HG02973 (cell line): Measurements from ENCODE around the gene RPTOR.
"Not testable (repeated sequence)": the region's sequence is repeated elsewhere in the genome, so short reads cannot be mapped to it uniquely, and the experiment has no call there.

Experiments used
- ATAC-seq: cut with Tn5 transposase; IDR thresholded peaks from one replicate; pipeline ENCODE4 v1.9.1; 2021; ENCODE audit warnings: moderate library complexity; ENCODE audit not compliant: unreplicated experiment

RPTOR gene

DNA sequence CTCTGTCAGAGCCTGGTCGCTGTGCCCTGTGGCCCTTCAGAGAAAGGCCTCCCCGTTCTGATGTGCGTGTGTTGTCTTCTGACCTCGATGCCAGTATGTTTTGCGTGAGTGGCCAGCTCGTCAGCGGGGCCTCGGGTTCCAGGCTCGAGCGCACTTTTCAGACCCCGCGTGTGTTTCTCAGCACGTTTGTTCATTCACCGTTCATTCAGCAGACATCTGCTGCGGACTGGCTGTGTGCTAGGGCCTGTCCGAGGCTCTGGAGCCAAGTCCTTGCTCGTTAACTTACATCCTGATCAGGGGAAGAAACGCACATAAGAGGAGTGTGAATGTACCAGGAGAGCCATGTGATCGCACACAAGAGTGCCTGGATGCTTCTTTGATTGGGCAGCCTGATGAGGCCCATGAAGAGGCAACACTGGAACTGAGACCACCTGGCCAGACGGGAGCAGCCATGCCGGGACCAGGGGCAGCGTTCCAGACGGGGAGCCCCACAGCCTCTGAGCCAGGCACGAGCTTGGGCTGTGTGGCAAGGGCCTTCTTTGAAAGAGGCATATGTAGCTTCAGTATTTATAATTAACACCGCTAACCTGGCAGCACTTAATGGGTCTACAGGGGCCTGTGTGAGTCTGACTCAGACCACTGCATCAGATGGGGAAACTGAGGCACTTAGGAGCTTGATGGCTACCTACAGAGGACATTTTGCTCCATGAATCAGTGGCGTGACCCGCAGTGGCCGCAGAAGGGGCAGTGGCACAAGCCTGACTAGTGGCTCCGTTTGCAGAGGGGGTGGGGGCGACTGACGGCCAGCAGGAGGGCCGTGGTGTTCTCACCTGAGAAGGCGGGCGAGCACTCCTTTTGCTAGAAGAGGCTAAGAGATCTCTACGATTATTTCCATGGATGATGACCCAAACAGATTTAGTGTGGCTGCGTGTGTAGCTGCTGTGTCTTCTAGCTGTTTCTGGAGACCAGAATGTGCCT lies 259.1 kb downstream of the RPTOR start:
- ATAC-seq: no peak

DNA sequence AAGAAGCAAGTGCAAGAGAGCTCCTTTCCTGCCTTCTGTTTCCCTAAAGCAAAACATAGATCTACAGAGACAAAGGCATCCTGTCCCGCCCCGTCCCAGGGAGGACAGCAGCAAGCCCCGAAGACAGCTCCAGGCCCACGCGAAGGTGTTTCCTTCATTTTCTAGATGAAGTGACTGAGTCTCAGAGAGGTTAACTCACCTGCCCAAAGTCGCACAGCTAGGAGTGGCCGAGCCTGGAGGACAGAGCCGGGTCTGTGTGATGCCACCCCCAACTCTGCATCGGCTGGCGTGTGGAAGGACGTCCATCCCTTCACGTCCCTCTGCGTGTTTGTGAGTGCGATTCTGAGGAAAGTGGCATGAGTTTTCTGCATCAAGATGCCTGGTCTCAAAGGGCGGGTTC lies 259.8 kb downstream of the RPTOR start:
- no peak for ATAC-seq

DNA sequence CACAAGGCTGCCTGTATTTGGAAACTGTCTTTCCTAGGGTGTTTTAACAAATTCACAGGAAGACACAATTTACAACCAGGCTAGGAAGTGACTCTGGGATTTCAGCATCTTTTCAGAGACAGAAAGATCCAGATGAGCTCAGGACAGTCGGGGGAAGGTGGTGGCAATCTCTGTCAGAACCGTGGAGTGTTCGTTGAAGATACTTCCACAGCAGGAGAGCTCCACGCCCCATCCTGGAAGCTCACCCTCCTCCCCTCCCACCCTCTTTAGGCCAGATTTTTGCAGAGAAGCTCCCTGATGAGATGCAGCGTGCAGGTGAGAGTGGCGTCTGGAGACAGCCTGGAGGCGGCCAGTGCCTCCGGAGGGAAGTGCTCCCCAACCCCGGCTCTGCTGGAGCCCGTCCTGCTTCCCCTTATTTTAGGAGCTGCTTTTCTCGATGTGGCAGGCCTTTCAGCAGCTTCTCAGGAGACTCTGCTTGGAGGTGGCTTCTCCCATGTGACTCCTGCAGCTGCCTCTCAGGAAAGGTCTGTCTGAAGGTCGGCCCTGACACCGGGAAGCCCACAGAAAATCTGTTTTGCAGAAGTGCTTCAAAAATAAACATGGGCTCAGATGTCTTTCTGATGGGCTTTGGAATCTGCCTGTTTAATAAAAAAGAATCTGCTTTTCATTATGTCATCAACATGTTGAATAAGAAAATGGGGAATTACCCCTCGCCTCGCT lies 260.6 kb downstream of the RPTOR start:
- ATAC-seq: no peak

DNA sequence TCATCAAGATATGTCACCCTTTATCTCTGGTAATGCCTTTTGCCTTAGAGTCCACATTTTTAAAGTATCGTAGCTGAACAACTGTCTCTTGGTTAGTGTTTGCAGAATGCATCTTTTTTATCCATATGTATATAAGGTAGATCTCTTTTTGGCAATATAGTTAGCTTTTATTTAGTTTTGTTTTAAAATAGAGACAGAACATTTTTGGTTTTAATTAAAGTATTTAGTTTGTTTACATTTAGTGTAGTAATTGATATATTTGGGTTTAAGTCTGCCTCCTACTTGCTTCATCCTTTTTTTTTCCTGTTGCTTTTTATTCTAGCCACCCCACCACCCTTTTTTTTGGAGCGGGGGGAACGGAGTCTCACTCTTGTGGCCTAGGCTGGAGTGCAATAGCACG lies 262.4 kb downstream of the RPTOR start:
- no peak for ATAC-seq

- ATAC-seq: no peak
Observed at GRCh38 chr17:80807882-80808281, 263.2 kb downstream of the RPTOR start.

- ATAC-seq: no peak
Observed at GRCh38 chr17:80811181-80812105, 266.8 kb downstream of the RPTOR start.

- no peak for ATAC-seq
Observed at GRCh38 chr17:80812362-80813088, 267.9 kb downstream of the RPTOR start.

GRCh38 chr17:80813318-80813717 lies 268.7 kb downstream of the RPTOR start:
- ATAC-seq: no peak

GRCh38 chr17:80814491-80814890 lies 269.9 kb downstream of the RPTOR start:
- no peak for ATAC-seq

GRCh38 chr17:80815151-80815681 lies 270.6 kb downstream of the RPTOR start:
- no peak for ATAC-seq

DNA sequence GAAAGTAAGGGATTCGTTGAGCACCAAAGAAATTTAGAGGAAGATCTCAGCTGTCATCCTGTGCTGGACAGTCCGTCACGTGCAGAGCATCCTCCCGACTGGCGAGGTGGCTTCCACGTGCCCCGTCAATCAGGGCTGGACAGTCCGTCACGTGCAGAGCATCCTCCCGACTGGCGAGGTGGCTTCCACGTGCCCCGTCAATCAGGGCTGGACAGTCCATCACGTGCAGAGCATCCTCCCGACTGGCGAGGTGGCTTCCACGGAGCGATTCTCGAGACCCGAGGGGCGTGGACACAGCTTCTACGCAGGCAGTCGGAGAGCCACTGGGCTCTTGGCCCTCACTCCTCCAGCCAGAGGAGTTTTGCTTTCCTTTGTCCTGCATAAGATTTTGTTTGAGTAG lies 271.1 kb downstream of the RPTOR start:
- ATAC-seq: not testable (repeated sequence)

- ATAC-seq: no peak
Observed at GRCh38 chr17:80816241-80817103, 271.8 kb downstream of the RPTOR start.

GRCh38 chr17:80817321-80817845 lies 272.7 kb downstream of the RPTOR start:
- no peak for ATAC-seq

DNA sequence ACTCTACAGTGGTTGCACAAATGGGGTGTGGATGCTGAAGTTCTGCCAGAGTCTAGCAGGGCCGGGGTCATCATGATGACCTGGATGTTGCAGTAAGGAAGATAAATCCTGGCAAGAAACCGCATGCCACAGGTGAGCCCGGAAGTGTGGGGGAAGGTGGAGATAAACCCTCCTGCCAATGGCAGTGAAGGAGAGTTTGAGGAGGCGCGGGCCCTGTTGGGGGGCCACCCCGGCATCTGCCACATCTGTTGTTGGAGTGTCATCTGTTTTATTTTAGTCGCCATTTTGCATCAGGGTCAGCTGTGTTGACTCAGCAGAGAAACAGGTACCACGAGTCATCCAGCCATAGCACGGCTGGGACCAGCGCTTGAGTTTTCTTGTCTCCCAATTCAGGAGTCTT lies 273.2 kb downstream of the RPTOR start:
- ATAC-seq: no peak

DNA sequence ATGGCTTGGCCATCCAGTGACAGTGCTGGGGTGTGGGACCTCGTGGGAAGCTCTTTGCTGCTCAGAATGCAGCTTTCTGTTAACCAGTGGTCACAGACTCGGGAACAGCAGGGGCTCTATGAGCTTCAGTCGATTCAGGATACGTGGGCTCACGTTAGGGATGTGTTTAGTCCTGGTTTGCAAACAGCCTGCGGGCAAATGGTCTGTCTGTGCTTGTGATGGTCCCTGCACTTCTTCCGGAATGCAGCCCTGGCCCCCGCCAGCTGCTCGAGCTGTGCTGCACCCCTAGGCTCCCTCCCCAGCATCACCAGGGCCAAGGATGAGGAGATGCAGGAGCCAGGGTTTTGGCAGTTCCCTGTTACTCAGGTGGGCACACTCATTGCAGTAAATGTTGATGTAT lies 274.2 kb downstream of the RPTOR start:
- ATAC-seq: no peak

DNA sequence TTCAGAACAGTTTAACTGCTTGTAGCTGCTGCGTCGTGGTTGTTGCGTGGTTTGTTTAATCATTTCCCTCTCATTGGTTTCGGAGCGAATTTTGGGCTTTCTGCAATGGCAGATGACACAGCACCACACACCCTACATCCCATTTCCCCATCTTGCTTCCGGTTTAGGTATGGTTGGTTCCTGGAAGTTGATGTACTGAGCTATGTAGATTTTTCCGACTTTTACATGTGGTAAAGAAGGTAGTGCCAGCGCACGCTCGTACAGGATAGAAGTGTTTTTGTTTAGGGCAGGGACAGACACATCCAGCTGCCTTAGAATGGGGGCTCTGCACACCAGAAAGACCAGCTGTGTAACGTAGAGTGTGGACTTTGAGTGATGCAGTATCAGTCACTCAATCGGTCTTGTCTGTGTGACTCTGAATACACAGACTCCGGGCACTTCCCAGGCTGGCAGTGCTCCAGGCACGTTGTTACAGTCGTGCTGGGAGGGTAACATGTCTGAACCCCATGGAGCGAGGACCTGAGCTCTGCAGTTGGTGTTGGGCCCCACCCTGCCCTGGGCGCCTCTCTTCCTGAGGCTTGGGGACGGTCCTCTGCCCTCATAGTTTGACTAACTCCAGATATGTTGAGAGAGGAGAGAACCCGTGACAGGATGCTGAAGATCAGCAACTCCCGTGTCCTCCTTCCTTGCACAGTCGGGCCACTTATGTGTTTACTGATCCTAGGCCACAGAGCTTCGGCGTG lies 275.0 kb downstream of the RPTOR start:
- ATAC-seq: no peak

DNA sequence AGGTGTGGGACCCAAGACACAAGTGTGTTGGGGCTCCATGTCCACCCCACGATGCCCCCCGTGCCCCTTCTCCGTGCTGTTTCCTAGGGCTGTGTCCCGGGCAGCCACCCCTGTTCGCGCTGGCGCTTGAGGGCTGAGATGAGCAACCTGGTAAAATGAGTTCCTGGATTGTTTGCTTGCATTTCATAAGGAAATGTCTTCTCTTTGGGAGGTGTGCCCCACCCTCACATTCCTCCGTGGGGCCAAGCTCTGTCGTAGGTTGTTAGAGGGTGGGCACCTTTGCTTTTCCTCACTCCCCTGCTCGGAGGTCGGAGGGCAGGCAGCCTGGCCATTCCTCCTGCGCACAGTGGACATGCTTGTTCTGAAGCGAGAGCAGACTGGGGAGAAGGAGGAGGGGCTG lies 275.7 kb downstream of the RPTOR start:
- ATAC-seq: no peak

DNA sequence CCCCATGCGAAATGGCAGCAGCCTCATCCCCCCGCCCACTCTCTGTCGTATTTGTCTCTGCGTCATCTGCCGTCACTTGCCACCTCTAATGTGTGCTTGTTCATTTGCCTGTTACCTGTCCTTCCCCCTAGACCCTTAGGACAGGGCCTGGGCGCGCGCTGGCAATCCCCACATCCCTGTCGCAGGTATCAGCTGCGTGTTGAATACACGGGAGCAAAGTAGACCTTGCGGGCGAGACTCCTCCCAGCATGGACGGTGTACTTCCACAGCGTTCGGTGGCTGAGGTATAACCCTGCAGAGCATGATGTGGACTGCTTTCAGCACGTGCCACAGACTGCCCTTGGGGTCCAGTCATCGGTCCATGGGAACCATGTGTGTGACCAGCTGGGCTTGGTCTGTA lies 276.9 kb downstream of the RPTOR start:
- ATAC-seq: no peak
